Measurements from ENCODE around the gene CASZ1.

Gene CASZ1

GRCh38 chr1:10597492-10598388 lies 198.7 kb downstream of the CASZ1 start:
- no peak for DNase-seq

DNA sequence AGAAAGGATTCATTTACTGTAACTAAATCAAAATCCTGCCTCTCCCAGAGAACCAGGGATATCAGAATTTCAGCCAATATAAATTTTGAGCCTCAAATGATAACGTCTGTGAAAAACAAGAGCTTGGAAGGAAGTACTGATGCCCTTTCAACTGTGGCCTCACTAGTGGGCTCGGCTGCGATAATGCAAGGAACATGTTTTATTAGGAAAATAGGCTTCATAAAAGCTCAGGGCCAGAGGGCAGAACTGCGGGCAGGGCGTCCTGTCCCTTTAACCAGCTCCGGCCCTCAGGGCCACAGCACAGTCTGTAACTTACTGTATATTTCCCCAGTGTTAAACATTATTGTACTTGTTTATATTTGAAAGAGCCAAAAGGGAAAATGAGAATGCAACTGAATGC lies 199.7 kb downstream of the CASZ1 start:
- DNase-seq = no peak

GRCh38 chr1:10594595-10595223 lies 201.7 kb downstream of the CASZ1 start:
- no peak for DNase-seq

DNA sequence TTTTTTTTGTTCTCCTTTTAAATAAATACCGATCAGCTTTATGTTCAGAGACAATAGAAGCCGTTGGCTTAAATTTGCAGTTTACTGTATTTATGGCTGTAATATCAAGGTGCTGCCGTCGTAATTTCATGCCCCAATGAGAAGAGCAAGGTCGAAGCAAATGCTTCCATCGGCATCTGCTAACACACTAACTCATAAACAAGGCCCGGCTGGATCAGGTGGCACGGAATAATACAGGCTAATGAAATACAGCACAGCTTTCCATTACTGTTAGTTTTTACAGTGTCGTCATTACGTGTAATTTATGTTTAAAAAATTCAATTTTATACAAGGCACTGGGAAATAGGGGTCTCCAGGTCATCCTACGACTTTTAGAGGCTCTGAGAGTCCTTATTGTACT lies 202.7 kb downstream of the CASZ1 start:
- no peak for DNase-seq

- no peak for DNase-seq
Measured at GRCh38 chr1:10592373-10592772, 204.1 kb downstream of the CASZ1 start.

DNA sequence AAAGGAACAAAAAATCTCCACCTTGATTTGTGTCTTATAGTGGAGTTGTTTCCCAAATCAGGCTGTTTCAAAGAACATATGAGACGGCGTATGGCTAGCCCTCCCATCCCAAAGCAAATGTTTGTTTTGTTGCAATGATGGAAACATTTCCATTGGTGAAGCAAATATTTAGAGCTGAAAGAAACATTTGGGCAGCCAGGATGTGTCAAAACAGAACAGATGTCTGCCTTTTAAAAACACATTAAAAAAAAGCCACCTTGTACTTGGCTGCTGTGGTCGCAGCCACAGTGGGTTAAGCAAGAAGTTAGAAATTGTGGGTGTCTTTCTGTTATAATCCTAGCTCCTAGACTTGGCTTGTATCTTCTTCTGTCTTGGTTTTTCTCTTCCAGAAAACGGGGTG lies 205.4 kb downstream of the CASZ1 start:
- DNase-seq = no peak

DNA sequence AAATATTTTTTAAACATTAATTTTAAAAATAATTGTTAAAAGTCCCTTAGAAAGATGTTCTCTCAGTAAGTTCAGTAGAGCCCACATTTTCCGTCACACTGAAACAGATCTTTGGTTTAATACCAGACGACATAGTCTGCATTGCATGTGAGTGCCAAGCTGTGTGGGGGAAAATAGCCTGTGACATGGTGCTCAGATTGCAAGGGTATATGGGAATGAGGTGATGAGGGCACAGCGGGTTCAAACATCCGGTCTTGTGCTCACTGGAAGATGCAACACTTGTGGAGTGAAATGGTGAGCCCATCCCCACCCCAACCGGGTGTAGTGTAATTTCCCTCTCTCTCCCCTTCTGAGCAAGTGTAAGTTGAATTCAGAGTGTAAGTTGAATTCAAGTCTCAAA lies 207.4 kb downstream of the CASZ1 start:
- DNase-seq = no peak

DNA sequence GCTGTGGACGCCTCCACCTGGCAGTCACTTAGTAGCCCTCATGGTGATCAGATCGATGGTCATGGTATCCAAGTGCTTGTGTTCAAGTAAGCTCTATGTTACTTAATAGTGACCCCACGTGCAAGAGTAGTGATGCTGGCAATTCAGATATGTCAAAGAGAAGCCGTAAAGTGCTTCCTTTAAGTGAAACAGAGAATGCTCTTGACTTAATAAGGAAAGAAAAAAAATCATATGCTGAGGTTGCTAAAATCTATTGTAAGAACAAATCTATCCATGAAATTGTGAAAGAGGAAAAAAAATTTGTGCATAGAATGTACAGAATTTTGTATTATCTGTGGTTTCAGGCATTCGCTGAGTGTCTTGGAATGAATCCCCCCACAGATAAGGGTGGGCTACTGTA lies 207.8 kb downstream of the CASZ1 start:
- no peak for DNase-seq
